Measurements from ENCODE around the gene SIGLECL1.
"Not testable (repeated sequence)": the region's sequence is repeated elsewhere in the genome, so short reads cannot be mapped to it uniquely, and the experiment has no call there.

SIGLECL1 gene

DNA sequence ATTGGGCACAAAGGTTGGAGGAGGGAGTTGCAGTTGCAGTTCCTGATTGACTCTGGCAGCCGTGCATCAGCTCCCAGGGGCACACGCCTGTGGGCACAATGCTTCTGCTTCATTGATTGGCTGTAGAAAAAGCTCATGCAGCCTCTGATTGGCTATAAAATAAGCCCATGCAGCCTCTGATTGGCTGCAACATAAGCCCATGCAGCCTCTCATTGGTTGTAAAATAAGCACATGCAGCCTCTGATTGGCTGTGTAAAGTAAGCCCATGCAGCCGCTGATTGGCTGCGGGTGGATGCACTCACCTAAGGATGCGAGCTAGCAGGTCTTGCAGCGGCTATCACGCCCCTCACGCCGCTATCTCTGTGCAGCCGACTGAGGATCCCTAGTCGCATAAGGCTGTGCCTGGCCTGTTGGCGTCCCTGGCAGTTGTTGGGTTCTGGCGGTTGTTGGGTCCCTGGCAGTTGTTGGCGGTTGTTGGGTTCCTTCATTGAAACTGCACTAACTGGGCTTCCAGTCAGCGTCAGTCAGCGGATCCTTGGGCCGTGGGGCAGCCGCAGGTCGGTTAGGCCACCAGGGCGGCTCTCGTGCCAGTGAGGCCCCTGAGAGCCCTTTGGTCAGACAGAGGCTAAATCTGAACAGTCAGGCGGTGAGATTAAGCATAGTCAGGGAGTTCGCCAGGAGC is at the start of gene SIGLECL1:
Gene SIGLECL1 (plus strand): TSS at position 295 of the 682 bp plus-strand sequence. CDS start 12,993 bp downstream, outside the sequence.
- no peak for DNase-seq

DNA sequence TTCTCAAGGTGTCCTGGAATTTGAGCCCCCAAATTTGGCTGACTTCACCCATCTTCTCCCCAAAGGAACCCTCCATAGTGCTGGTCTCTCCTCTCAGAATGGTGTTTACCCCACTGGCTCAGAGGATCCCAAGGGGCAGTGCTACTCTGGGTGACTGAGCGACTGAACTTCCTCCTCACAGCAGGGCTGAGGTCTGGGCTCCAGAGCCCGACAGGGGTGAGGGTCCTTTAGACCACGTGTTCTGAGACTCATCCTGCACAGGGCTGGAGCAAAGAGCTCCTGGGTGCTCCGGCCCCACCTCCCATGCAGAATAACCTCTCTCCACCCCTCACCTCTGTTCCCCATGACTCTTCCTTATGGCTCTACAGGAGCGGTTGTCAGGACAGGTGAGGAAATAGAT is 49.2 kb upstream of the SIGLECL1 start:
- no peak for DNase-seq

DNA sequence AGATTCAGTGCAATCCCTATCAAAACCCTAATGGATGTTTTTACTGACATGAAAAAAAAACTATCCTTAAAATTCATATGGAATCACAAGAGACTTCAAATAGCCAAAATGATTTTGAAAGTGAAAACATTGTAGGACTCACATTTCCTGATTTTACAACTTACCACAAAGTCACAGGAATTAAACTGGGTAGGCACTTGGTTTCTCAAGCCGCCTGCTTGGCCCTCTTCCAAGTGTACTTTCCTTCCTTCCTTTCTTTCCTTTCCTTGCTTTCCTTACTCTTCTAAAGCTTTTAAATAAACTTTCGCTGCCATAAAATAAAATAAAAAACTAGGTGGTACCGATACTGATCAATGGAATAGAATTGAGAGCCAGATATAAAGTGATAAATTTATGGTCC is 47.0 kb upstream of the SIGLECL1 start:
- DNase-seq = no peak

DNA sequence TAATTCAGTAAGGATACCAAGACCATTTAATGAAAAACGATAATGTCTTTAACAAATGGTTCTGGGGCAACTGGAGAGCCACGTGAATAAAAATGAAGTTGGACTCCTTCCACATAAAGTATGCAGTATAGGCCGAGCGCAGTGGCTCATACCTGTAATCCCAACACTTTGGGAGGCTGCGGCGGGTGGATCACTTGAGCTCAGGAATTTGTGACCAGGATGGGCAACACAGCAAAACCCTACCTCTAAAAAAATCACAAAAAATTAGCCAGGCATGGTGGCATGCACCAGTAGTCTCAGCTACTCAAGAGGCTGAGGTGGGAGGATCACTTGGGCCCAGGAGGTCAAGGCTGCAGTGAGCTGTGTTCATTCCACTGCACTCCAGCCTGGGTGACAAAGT is 46.6 kb upstream of the SIGLECL1 start:
- DNase-seq = no peak

DNA sequence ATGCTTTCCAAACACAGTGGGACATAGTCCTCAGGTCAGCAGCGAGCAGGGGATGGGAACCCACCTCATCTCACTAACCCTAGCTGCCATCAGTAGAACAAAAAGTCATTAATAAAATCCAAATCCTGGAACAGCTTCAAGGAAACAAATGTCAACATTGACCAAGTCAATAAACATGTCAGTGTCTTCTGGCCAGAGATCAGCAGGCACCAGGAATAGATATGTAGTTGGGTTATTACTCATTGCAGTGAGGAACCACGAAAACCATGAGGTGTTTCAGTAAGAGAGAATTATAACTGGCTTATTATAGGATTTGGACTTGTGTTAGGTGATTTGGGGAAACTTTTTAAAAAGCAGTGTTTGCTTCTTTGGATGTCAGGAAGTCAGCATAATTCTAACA is 43.1 kb upstream of the SIGLECL1 start:
- DNase-seq = peak; percentile 6

DNA sequence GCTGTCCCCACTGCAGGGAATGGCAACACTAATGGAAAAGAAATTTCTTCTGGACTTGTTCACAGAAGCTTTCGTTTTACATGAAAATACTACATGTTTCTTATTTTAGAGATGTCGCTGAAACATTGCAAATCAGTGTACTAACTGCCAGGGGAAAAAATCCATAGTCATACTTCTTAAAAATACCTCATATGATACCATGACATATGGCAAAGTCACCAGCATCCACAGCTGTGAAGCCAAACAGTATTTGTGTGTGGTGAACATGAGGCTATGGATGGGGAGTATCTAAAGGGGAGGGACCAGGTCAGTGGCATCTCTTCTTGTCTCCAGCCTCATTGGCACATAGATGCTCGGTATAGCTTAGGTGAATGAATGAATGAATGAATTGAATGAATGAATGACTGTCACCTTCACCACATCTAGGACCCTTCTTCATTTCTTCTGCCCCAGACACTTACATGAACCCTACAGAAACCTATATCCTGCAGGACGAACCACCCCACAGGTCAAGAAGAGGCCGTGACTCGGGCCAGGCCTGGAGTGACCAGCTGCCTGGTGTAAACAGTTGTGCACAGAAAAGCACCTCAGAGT is 40.6 kb upstream of the SIGLECL1 start:
- DNase-seq = no peak

DNA sequence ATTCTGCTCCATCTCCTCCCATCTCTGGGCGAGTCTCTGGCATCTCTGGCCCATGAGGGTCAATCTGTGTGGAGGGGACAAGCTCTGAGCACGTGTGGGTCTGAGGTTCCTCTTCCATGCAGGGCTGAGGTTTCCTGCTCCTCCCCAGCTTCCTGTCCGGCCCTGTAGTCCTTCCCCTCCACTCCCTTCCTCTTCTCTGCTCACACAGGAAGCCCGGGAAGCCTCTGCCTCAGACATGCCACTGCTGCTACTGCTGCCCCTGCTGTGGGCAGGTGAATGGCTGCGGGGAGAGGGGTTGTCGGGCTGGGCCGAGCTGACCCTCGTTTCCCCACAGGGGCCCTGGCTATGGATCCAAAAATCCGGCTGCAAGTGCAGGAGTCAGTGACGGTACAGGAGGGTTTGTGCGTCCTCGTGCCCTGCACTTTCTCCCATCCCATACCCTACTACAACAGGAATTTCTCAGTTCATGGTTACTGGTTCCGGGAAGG is 40.0 kb upstream of the SIGLECL1 start:
- not testable (repeated sequence) for DNase-seq

DNA sequence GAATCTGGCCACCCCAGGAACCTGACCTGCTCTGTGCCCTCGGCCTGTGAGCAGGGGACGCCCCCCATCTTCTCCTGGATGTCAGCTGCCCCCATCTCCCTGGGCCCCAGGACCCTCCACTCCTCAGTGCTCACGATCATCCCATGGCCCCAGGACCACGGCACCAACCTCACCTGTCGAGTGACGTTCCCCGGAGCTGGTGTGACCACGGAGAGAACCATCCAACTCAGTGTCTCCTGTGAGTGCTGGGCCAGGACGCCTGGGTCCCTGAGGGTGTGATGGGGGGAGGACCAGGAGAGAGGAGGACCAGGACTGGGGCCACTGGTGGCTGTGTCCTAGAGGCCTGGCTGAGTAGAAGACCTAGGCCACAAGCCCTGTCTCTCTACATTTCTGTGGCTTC is 39.0 kb upstream of the SIGLECL1 start:
- no peak for DNase-seq

DNA sequence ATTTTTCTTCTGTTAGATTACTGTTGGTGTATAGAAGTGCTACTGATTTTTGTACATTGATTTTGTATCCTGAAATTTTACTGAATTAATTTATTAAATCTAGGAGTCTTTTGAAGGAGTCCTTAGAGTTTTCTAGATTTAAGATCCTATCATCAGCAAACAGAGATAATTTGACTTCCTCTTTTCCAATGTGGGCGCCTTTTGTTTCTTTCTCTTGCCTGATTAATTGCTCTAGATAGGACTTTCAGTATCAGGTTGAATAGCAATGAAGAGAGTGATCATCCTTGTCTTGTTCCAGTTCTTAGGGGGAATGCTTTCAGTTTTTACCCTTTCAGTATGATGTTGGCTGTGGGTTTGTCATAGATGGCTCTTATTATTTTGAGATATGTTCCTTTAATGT is 31.6 kb upstream of the SIGLECL1 start:
- peak; percentile 24 for DNase-seq

DNA sequence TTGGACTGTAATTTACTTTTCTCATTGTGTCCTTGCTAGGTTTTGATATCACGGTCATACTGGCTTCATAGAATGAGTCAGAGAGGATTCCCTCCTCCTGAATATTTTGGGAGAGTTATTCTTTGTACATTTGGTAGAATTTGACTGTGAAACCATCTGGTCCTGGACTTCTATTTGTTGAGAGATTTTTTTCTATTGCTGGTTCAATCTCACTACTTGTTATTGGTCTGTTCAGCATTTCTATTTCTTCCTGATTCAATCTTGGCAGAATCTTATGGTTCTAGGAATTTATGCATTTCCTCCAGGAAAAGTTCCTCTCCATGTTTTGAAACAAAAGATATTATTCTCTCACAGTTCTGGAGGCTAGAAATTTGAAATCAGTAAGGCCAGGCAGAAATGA is 30.9 kb upstream of the SIGLECL1 start:
- no peak for DNase-seq

DNA sequence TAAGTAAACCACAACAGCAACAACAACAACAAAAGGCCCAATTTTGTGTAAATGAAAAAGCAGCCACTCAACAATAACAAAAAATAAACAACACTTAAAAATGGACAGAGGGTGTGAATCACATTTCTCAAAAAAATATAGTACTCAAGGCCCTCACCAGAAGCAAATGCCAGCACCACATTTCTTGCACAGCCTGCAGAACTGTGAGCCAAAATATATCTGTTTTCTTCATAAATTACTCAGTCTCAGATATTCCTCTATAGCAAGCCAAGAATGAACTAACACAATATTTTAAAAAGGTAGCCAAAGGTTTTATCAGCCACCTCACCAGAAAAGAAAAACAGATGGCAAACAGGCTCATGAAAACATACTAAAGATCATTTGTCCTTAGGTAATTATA is 29.9 kb upstream of the SIGLECL1 start:
- DNase-seq = no peak

DNA sequence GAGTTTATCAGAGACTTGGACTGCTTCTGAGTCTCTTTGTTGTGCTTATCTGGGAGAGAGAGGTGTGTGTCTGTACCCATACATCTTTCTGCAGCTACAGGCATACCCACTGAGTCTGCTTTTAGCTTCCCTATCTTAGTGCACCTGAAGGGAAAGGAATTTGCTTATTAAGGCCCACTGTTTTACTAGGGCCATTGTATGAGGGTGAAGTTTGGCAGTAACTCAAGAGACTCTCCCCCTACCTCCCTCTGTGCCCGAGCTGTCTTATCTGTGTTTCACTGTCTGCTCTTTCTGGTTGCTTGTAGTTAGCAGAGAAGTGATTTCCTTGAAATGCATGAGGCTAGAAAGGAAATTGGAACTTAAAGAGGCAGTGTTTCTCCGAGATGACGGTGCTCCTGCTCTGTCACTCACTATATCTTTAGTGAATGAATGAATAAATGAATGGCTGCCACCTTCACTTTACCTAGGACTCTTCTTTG is 26.7 kb upstream of the SIGLECL1 start:
- no peak for DNase-seq

DNA sequence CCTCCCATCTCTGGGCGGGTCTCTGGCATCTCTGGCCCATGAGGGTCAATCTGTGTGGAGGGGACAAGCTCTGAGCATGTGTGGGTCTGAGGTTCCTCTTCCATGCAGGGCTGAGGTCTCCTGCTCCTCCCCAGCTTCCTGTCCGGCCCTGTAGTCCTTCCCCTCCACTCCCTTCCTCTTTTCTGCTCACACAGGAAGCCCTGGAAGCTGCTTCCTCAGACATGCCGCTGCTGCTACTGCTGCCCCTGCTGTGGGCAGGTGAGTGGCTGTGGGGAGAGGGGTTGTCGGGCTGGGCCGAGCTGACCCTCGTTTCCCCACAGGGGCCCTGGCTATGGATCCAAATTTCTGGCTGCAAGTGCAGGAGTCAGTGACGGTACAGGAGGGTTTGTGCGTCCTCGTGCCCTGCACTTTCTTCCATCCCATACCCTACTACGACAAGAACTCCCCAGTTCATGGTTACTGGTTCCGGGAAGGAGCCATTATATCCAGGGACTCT is 25.9 kb upstream of the SIGLECL1 start, which contains the start of gene CD33:
Gene CD33 (plus strand): TSS at position 183 of the 496 bp plus-strand sequence. CDS start 39 bp downstream, at position 222.
- DNase-seq = not testable (repeated sequence)

DNA sequence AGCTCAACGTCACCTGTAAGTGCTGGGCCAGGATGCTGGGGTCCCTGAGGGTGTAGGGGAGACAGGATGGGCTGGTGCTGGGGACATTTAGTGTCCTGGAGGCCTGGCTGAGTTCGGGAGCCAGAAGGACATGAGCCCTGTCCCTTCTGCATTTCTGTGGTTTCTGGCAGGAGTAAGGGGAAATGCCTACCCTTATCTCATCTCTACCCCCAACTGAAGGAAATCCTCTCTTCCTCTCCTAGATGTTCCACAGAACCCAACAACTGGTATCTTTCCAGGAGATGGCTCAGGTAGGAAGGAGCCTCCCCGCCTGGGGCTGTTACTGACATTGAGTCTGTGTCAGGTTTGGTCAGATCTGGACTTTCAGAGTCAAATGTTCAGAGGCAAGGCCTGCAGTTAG is 24.8 kb upstream of the SIGLECL1 start:
- DNase-seq = no peak

DNA sequence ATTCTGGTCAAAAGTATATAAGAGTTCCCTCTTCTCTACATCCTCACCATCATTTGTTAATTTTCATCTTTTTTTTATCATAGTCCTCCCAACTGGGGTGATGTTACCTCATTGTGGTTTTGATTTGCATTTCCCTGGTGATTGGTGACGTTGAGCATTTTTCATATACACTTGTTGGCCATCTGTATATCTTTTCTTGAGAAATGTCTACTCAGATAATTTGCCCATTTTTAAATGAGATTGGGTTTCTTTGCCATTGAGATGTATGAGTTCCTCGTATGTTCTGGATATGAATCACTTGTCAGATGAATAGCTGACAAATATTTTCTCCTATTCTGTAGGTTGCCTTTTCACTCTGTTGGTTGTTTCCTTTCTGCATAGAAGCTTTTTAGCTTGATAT is 23.6 kb upstream of the SIGLECL1 start:
- DNase-seq = no peak

DNA sequence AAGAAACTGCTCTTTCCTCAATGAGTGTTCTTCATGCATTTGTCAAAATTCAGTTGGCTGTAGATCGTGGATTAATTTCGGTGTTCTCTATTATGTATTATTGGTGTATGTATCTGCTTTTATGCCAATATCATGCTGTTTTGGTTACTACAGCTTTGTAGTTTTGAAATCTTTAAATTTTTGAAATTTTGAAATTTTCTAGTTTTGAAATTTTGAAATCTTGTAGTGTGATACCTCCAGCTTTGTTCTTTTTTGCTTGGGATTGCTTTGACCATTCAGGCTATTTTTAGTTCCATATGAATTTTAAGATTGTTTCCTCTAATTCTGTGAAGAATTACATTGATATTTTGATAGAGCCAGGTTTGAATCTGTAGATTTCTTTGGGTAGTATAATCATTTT is 22.9 kb upstream of the SIGLECL1 start:
- DNase-seq = no peak

DNA sequence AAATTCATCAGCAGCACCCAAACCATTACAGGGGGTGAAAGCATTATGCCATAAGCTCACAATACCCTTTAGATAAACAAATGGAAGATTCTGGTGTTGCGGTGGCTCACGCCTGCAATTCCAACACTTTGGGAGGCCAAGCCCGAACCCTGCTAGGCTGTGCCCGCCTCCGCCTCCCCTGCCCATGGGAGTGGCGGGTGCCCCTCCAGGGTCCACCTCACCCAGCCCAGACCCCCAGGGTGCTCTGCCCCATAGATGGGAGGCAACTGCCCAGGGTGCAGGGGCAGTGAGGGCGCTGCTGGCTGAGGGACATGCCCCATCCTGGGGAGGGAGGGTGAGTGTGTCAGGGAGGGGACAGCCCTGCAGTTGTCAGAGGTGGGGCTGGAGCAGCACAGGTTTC is 10.0 kb upstream of the SIGLECL1 start:
- DNase-seq = no peak

DNA sequence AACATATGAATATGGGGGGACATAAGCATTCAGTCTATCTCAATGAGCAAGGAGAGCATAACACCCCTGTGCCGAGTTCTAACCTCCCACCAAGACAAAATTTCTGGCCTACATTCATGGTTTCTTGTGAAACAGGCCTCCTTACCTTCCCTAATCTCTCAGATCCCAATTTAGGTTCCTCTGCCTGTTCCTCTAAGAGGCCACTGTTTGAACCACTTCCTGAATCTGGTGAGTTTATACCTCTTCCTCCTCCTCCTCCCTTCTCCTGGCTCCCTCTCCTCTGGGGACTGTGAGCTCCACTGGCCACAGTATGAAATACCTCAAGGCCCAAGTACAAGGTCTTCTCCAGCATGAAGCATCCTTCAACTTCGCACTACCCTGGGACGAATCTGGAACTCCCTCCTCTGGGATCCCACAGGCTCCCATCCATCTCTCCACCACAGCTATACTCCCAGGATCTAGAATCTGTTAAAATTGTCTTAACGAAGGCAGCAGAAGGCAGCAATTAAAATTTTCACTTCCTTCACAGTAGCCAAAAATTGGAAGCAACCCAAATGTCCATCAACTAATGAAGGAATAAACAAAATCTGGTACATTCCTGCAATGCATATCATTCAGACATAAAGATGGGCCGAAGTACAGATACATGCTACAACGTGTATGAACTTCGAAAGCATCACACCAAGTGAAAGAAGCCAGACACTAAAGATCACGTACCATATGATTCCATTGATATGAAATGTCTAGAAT is 7.8 kb upstream of the SIGLECL1 start:
- no peak for DNase-seq

DNA sequence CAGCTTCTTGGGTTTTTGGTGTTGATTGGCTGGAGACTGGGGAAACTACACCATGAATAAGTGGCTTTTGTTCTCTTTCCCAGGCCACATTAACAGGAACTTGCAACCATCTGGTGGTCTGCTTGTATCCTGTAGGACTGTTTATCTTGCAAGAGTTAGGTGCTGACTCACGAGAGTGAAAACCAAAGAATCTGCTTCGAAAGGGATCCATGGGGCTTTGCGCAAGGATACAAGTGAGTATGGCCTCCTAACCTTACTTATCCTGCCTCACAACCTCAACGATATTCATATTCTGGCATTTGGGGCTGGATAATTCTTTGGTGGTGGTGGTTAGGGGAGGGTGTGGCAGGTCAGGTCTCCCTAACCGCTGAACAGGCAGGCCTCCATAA is 4.7 kb upstream of the SIGLECL1 start:
- peak; percentile 37 for DNase-seq

DNA sequence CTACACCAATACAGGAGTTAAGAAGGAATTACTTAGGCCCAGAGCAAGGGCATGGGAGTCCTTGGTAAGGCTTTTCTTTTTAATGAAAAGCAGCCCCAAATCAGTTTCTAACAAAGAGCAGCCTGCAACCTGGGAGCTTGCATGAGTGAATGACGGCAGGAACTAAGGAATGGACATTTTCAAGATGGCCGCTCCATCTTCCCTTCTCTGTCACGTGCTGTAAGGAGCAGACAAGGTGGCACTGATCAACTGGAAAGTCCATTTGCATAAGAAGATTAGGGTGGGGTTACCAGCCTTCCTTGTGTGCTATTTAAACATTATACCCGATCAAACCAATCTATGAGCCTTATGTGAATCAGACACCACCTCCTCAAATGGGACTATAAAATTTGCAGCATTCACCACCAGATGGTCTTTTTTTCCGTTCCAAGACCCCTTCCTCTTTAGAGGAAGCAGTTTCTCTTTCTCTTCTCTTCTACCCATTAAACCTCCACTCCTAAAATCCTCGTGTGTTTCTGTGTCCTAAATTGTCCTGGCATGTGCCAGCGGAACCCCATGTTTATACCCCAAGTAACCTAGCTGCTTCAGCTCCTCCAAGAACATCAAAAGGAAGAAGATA is 2.8 kb upstream of the SIGLECL1 start:
- no peak for DNase-seq

DNA sequence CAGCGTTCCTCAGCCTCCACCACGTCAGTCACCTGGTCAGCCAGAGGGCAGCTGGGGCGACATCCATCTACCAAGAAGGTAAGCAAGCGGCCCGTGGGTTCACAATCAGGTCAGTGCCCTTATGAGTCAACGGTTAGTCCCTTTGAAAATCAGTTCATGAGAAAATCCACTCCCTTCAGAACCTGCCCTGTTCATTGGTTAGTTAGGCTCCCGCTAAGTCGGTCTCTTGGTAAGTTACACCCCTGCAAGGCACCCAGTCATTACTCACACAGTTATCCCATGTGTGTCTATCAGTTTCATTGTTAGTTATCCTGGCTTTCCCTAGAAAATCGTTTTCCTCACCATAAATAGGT is 564 bp downstream of the SIGLECL1 start:
- peak; percentile 26 for DNase-seq

DNA sequence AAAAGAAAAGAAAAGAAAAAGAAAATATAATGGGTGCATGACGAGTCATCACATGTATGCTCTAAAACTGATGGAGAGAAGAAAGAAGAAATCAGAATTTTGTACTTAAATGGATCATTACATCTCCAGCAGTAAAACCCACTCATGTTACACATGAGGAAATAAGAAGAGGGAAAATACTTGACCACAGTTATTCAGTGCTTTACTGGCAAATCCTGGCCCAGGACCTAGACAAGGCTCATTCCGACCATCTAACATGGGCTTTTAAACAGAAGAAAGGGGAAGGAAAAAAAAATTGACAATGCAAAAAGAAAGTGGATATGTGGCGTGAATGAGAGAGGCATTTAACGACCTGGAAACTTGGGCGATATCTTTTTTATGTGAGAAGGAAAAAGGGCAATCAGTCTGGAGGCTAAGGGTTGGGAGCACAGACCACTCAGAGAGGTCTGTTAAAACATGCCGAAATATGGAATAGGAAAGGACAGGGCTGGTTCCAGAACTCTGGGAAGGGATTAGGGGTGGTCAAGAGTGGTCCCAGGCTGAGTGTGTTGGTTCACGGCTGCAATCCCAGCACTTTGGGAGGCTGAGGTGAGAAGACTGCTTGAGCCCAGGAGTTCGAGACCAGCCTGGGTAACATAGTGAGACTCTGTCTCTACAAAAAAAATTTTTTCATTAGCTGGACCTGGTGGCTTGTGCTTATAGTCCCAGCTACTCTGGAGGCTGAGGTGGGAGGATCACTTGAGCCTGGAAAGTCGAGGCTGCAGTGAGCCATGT is 1.6 kb downstream of the SIGLECL1 start:
- DNase-seq = no peak
